Activated CD4-positive, alpha-beta T cell treated with anti-CD3 and anti-CD28 coated beads, Interleukin-2, Interleukin-4, amounts not matched to agents 100 ng/mL and 50 ng/mL, durations not matched to agents 16 hours and 8 hours (primary cell): ENCODE results near the gene IL1R1.

Experiments used
- DNase-seq: peaks from one replicate; pipeline ENCODE4 v3.0.0-alpha.2; 2020; ENCODE audit warnings: low spot score

The IL1R1 gene

DNA sequence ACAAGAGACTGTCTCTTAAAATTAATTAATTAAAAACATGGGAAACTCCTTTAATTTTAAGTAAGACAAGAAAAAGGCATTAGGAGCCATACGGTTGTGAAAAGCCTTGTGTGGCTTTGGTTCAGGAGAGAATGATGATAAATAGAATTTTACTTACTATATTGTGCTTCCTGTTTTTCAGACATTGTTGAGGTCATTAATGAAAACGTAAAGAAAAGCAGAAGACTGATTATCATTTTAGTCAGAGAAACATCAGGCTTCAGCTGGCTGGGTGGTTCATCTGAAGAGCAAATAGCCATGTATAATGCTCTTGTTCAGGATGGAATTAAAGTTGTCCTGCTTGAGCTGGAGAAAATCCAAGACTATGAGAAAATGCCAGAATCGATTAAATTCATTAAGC, 33.6 kb downstream of the IL1R1 start:
- DNase-seq = no peak

DNA sequence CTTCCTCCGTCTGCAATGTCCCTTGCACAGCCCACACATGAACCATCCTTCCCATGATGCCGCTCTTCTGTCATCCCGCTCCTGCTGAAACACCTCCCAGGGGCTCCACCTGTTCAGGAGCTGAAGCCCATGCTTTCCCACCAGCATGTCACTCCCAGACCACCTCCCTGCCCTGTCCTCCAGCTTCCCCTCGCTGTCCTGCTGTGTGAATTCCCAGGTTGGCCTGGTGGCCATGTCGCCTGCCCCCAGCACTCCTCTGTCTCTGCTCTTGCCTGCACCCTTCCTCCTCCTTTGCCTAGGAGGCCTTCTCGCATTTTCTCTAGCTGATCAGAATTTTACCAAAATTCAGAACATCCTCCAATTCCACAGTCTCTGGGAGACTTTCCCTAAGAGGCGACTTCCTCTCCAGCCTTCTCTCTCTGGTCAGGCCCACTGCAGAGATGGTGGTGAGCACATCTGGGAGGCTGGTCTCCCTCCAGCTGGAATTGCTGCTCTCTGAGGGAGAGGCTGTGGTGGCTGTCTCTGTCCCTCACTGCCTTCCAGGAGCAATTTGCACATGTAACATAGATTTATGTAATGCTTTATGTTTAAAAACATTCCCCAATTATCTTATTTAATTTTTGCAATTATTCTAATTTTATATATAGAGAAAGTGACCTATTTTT, 35.4 kb downstream of the IL1R1 start:
- no peak for DNase-seq

DNA sequence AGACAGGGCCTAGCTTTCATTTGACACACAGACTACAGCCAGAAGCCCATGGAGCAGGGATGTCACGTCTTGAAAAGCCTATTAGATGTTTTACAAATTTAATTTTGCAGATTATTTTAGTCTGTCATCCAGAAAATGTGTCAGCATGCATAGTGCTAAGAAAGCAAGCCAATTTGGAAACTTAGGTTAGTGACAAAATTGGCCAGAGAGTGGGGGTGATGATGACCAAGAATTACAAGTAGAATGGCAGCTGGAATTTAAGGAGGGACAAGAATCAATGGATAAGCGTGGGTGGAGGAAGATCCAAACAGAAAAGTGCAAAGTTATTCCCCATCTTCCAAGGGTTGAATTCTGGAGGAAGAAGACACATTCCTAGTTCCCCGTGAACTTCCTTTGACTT, 36.5 kb downstream of the IL1R1 start:
- no peak for DNase-seq

DNA sequence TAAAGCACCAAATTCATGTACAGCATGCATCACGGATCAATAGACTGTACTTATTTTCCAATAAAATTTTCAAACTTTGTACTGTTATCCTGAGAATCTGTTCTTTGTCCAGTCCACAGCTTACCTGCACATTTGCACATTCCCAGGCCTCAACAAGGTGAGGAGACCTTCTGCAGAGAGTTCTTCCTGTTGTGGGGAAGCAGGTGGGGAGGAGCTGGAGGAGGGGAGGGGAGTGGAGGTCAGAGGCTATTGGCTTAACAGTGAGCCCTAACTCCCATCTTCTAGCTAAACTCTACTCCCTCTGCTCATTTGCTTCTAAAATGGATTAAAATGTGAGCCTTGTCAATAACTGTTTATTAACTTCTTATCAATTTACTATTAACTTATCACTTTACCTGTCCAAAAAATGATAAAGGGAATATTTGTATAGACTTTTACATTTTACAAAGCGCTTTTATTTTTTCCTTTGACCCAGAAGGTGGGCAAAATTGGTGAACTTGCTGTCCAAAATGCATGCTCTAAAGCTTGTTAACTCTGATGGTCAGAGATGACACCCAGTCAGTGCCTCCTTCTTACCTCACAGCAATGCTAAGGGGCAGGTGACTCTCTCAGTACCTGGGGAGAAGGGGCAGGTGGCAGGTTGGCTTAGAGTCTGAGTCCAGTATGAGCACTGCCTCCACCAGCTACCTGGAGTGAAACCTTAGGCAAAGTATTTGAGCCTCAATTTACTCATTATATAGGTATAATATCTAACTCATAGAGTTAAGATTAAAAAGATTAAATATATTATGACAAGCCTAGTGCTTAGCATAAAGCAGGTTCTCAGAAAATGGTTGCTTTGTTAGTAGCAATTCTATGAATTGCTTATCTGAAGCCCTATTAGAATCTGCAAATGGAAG, 37.5 kb downstream of the IL1R1 start:
- DNase-seq = no peak

DNA sequence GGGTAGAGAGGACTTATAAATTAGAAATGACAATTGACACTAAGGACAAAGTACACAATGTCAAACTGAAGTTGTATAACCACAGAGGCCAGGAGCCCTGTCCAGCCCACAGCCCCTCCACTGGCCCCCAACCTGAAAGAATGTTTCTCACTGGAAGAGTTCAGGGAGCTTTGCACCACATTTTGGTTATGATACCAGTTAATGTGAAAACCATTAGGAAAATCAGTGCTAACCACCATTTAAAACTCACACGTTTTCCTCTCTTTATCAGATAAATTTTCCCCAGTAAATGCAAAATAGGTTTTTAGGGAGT, 38.1 kb downstream of the IL1R1 start:
- no peak for DNase-seq

DNA sequence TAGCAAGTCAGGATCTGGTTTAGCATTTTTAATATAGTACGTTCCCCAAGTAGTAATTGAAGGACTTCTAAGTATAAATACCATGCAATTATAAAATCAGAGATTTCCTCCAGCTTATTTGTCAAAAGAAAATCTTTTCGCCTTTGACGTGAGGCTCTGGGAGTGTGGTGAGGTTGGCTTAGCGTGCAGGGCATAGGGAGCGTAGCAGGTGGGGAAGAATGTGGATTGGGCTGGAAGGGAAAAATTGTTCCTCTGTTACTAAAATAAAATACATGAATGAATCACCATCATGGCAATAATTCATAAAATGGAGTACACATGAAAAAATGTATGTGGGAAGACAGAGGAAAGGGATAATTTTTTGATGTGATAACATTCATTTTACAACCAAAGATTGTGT, 38.8 kb downstream of the IL1R1 start:
- DNase-seq = no peak

DNA sequence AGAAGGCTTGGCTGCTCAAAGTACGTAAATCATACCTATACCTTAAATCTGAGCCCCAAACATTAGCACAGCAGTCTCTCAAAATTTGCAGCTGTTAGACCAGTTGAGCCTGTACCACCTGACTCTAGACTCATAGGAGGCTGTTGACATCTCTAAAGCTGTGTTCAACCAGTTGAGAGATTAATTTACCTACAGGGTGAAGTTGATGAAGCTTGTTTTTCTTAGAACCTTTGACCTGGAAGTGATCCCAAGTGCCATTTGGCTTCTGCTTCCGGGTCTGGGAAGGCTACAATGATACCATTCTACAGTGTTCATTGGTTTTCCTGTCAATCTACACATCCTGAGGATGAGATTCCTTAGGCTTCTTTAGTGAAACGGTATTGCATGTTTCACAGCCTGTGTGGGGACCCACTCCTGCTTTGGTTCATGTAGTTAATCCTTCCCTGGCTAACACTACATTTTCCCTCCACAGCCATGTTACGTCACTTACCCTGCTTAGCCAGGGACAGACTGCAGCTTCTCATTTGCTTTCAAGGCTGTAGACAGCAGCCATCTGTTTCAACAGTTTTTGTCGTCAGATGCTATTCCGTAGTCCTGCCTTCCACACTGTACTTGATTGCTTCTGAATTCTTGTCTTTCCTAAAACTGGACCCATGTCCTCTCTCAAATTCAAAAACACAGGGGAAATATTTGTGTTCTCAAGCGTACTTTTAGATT, 39.5 kb downstream of the IL1R1 start:
- DNase-seq = no peak

DNA sequence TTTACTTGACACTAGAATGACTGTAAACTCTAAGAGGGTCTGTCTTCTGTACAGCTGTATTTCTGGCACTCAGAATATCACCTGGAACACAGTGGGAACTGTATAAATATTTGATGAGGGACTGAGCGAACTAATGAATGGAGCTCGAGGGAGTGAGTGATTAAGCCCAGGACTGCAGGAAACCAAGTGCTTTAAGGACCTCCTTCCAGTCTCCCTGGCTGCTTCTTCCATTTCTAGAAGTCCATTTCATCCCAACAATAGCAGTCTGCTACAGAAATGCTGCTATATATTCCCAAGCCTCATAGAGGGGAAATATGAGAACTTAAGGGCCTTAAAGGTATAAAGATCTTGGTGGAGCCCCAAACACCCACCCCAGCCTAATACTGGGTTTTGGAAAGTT, 41.5 kb downstream of the IL1R1 start:
- DNase-seq = no peak

DNA sequence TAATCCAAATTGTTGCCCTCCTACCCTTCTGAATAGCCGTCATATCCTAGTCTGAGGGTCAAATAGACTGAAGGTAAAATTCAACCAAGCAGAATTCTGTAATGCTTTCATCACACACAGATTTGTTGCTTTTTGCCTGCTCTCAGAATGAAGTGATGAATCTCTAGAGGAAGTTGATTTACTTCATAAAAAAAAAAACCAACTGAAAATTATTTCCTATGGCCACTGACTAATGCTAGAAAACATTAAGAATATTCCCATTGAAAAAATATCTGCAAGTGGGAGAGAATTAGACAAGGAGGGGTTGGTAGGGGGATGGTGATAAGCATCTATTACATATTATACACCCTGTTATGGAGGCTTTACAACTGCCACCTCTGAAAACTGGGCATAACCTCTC, 42.0 kb downstream of the IL1R1 start:
- DNase-seq = no peak

DNA sequence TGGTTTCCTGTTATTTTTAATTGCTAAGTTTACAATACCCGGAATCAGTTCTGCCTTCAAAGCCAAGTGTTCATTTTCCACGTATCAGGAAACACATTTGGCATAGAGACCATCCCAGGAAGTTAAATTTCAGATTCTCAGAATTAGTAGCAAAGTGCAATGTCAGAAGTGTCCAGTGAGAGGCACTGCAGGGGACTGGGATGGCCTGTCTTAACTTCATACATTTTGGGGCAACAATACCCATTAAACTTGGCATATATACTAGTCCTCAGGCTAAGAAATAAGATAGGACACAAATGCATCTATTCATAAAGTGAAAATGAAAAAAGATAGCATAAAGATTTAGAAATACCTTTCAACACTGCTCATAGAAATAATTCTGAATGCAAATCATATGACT, 42.8 kb downstream of the IL1R1 start:
- DNase-seq = peak; percentile 21

DNA sequence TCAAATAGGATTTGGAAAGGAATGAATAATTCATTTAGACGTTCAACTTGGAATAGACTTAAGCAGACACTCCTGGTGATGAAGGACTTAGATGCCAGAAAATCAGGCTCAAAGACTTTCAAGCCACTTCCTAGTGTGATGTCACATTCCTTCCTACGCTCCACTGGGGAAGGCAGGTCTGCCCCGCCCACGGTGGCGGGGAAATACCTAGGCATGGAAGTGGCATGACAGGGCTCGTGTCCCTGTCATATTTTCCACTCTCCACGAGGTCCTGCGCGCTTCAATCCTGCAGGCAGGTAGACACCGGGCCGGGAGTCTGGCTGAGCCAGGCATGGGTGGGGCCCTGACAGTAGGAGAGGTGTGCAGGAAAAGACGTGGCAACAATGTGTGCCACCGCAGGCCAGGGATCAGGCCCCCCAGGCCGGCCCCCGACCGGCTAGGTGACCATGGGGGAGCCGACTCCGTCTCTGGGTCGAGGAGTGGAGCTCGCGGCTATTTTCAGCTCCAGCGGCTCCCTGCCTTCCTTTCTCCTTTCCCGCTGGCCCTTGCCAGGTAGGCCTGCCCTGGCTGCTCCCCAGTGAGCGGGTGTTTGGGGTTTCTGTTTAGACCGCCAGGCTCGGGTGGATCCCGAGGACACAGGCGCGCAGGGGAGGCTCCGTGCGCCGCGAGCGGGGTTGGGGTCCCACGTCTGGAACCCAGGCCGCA, 44.4 kb downstream of the IL1R1 start, which contains the start of gene IL1RL2:
TSS of gene IL1RL2 (plus strand) at position 233 of the 705 bp plus-strand sequence. CDS start 845 bp downstream, outside the sequence.
- no peak for DNase-seq

DNA sequence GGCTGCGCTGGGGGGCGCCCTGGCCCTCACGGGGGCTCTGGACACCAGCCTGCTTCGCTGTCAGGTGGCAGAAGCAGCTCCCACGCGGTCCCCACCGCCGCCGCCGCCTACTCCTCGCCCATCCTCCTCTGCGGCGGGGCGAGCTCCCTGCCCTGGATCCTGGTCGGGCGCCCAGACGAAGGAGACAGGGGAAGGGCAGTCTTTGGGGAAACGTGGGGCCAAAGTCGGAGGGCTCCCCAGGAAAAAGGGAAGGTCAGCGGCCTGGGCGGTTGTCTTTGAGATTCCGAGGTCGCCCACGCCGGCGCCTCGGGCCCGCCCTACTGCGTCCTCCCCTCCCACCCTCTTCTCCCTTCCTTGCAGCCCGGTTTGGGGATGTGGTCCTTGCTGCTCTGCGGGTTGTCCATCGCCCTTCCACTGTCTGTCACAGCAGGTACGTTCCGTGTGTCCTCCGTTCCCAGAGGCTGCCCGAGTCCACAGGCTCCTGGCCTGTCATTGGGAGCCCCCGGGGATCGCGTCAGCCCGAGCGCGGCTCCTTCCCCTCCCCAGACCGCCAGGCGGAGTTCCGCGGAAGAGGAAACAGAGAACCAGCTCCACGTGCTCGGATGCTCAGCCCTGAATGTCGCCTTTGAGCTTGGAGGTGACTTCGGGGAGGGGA, 45.1 kb downstream of the IL1R1 start:
- DNase-seq = peak; percentile 23

DNA sequence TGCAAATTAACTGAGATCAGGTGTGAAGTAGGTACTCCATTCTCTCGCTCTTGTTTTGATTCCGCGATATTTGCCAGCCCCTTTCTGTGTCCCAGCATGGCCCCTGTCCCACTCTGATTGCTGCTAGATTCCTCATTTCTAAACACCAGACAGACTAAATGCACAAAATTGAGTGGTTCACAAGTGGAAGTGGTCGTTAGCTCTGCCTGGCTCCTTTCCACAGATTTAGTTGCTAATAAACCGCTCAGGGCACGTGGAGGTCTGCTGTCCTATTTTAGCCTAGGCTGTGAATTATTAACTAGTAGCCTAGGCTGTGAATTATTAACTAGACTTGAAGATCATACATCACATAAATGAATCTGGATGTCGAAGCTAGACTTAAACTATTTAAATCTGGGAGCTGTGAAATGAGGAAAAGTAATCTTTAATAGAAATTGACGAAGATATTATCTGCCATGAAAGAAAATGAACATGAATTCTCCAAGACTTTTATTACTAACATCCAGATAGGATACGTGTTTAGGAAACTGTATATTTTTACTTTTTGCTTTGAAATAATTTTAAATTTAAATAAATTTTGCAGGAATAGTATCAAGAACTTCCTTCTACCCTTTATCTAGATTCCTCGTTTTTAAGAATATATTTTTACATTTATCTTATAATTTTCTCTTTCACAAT, 48.0 kb downstream of the IL1R1 start:
- no peak for DNase-seq

DNA sequence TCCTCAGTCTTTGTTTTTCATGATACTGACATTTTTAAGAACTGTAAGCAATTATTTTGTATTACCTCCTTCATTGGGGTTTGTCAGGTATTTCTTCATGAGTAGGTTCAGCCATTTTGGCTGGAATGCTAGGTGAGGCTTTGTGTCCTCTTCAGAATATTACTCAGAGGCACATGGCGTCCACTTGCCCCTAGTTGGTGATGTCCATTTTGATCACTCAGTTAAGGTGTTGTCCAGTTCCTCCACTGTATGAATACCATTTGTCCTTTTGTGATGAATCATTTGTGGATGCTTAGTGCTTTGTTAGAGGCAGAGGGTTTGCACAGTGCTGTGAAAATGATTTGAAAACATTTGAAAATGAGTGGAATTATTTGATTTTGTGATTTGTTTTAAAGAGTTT, 49.0 kb downstream of the IL1R1 start:
- no peak for DNase-seq

DNA sequence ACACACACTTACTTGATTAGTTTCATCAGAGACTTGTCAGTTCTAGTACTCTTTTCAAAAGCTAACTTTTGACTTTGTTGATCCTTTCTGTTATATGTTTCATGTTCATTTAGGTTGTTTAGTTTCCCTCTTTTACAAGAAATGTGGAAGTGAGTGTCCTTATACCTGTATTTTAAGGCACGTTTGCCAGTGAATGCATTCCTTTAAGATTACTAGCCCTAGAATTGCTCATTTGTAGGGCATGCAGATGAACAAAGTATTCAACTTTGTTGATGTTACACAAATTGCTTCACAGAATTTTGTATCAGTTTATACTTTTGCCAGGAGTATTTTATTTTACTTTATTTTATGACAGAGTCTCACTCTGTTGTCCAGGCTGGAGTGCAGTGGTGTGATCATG, 50.5 kb downstream of the IL1R1 start:
- DNase-seq = no peak

DNA sequence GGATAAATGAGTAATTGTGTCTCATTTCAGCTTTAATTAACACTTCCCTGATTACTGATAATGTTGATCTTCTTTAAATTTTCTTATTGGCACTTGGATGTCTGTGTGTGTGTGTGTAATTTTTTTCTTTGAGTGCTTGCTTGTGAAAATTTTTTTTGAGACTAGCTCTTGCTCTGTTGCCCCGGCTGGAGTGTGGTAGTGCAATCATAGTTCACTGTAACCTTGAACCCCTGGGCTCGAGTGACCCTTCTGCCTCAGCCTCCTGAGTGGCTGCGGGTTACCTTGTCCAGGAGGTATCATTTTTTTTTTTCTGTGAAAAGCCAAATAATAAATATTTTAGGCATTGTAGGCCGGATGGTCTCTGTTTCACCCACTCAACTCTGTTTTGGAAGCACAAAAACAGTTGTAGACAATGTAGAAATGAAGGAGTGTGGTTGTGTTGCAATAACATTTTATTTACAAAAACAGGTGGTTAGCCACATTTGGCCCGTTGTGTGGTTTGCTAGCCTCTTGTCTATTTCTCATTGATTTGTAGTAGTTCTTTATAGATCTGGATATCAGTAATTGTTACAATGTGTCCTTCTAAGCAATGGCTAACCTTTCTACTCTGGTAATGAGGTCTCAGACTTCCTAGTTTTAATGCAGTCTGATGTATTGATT, 52.2 kb downstream of the IL1R1 start:
- no peak for DNase-seq

DNA sequence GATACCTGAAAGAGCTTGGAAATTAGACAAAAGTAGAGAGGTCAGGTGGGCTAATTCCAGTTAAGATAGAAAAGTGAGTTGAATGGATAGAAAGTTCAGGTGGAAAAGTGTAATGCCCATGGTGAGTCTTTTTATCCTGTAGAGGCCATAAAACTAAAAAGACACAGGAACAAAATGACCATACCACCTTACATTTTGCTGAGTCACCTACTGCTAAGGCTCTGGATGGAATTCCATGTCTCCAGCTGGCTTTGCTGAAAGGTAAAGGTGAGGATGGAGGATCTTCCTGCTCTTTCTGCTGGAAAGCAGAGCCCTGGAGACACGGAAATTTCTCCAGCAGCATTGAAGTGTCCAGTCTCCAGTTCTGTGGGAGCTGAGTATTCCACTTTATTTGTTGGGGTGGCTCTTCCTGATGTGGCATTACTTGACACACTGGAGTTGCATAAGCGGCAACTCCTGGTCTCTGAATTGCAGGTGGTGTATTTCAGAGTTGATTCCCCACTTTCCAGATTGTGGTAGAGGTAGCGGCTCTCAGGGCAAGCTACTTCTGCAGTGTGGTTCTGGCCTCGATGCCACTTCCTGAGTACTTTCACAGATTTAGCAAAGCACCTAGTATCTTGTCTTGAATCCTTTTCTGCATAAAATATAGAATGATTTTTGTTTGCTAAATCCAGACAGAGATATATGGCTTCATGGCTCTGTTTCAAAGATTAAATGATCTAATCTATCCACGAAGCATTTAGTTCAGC, 55.0 kb downstream of the IL1R1 start:
- DNase-seq = peak; percentile 6

DNA sequence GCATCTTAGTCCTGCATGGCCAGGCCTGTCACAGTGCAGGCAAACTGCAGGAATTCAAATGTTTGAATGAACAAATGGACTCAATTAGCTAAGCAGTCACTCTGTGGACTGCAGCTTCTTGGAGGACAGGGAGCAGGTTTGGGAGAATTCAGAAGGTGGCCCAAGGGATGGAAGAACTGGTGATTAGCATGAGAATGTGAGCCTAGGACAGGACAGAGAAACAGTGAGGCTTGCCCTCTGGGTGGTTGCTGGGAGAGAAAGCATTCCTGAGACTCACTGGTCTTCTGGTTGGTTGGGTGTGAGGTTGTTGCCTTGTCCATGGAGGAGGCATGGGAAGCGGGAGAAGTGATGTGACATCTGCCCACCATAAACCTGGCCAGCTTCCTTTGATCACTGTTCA, 58.0 kb downstream of the IL1R1 start:
- DNase-seq = no peak

DNA sequence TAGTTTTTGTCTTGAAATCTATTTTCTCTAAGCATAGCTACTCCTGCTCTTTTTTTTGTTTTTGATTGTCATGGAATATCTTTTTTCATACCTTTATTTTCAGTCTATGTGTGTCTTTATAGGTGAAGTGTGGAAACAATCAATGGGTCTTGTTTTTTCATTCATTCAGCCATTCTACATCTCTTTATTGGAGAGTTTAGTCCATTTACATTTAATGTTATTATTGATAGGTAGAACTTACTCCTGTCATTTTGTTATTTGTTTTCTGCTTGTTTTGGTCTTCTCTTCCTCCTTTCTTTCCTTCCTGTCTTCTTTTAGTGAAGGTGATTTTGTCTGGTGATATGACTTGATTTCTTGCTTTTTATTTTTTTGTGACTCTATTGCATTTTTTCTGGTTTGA, 62.1 kb downstream of the IL1R1 start:
- no peak for DNase-seq
